GM12874 (cell line): Measurements from ENCODE around the gene KAT6B.

Source experiments
- CTCF ChIP-seq: IDR thresholded peaks from 2 replicates; pipeline ENCODE4 v1.5.1; 2011; ENCODE audit warnings: low read depth, mild to moderate bottlenecking, control low read depth, low read length, moderate library complexity; ENCODE audit not compliant: insufficient read depth

The KAT6B gene

GRCh38 chr10:75049316-75050148, 223.1 kb downstream of the KAT6B start:
- no peak for TF ChIP-seq CTCF

GRCh38 chr10:75050149-75050919, 223.9 kb downstream of the KAT6B start:
- TF ChIP-seq CTCF: no peak

GRCh38 chr10:75051308-75051707, 224.9 kb downstream of the KAT6B start:
- TF ChIP-seq CTCF: no peak

- no peak for TF ChIP-seq CTCF
These were observed 231.3 kb downstream of the KAT6B start for GRCh38 chr10:75057680-75058079.

GRCh38 chr10:75058161-75058560, 231.8 kb downstream of the KAT6B start:
- no peak for TF ChIP-seq CTCF

GRCh38 chr10:75061709-75062505, 235.5 kb downstream of the KAT6B start:
- no peak for TF ChIP-seq CTCF

- TF ChIP-seq CTCF: no peak
These were observed 236.3 kb downstream of the KAT6B start for GRCh38 chr10:75062506-75063299.
